Renal cortical epithelial cell (primary cell): ENCODE results near the gene WHRN. TPM values are rescaled to one million over a fixed set of nuclear protein-coding genes. Genes with fewer than 3 reads are reported as not detected.

Experiments
- DNase-seq: peaks from one replicate; pipeline ENCODE4 v3.0.0-alpha.2; 2011; ENCODE audit warnings: low read depth
- total RNA-seq: library from RNA; depleted of rRNA; stranded (reverse); fragments of >200 nt; gene quantifications from 2 replicates; pipeline ENCODE4 v1.2.3, GENCODE V29; 2014

Gene WHRN
- total RNA-seq, 1 donor from 2014 or later = 5.2 TPM

DNA sequence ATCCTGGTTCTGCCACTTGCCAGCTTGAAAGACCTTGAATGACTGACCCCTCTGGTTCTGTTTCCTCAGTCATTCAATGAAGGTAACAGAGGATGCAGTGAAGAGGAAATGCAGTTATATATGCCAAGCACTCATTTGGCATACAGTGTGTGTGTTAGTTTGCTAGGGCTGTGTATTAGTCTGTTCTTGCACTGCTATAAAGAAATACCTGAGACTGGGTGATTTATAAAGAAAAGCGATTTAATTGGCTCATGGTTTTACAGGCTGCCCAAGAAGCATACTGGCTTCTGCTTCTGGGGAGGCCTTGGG is 8.6 kb upstream of the WHRN start:
- no peak for DNase-seq

DNA sequence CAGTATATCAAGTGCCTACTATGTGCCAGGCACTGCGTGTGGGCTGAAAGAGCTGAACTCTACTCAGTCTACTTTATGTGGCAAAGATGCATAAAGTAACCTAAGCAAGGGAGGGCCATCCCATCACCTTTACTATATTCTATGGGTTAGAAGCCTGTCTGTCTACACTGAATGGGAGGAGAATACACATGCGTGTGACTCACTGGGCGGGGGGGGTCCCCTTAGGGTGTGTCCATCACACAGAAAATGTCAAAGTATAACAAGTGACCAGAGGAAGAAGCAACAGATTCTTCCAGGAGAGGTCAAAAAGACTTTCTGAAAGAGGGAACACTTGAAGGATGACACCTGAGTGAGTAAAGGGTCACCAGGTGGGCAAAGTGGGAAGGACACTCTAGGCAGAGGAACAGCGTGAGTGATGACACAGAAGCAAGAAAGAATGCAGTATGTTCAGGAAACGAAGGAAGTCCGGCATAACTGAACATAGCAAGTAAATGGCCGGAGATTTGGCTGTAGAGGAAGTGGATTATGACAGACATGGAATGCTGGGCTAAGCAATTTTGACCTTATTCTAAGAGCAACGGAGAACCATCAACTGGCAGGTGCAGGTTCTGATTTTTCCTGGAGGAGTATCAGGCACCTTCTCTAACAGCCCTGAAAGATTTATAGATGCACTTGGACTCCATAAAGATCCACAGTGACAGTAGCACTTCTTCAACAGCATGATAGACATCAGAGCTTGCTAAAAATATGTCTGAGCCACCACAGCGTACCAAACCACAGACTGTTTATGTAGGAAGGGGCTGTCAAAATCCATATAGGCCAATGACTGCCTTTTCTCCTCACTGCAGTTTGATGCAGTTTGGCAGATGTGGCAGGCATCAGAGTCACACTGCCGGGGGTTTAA is 8.0 kb upstream of the WHRN start:
- no peak for DNase-seq

DNA sequence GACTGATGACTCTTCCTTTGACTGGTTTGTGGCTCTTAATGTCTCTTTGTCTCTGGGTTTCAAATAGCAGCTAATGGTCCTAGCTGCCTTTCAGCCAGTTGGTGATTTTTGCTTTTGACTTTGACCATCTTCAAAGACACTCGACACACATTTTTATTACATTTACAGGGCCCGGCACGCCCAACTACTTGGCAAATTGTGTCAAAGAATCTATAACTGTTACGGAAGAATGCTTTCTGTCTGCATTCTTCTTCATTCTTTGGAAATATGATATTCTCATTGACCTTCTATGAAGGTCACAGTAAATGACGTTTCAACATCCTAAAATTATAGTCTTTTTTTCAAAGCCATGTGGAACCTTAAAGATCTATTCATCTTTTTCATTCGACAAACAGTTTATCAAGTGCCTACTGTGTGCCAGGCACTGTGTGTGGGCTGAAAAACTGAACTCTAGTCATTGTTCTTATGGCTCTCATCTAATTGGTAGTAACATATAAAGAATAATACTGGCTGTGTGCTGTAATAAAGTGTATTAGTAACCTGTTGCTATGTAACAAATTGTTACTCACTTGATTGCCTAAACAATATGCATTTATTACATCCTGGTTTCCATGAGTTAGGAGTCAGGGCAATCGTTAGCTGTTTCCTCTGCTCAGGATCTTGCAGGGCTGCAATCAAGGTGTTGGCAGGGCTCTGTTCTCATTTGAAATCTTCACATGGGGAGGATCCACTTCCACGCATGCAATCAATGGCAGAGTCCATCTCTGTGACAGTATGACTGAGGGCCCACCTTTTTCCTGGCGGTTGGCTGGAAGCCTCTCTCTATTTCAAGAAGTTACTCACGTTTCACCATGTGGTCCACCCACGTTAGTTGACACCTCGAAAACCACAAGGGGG is 7.0 kb upstream of the WHRN start:
- DNase-seq = peak; percentile 69

DNA sequence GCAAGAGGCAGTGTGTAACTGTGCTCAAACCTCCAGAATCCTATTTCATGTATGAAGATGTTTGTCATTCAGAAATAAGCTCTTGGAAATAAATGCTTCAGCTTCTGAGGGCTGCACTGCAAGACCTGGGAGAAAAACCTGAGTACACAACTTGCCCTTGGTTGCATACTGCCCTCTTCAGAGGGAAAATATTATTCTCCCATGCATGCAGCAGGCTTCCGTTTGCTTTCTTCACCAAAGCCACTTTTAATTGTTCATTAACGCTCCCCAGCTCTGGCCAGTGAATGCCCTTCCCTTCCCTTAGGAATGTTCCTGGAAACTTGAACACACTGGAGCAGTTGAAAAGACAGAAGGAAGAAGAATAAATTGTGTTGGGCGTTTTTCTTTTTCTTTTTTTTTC is 2.5 kb upstream of the WHRN start:
- peak; percentile 90 for DNase-seq

DNA sequence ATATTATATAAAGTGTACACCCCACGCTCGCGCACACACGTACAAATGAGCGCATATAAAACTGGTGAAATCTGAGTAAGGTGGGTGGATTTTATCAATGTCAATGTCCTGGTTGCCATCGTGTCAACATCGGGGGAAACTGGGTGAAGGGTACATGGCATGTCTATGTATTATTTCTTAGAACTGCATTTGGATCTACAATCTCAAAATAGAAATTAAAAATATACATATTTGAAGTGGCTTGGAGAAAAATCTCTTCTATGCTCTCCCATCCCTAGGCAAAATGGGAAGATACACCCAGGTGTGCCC is 763 bp upstream of the WHRN start:
- no peak for DNase-seq

DNA sequence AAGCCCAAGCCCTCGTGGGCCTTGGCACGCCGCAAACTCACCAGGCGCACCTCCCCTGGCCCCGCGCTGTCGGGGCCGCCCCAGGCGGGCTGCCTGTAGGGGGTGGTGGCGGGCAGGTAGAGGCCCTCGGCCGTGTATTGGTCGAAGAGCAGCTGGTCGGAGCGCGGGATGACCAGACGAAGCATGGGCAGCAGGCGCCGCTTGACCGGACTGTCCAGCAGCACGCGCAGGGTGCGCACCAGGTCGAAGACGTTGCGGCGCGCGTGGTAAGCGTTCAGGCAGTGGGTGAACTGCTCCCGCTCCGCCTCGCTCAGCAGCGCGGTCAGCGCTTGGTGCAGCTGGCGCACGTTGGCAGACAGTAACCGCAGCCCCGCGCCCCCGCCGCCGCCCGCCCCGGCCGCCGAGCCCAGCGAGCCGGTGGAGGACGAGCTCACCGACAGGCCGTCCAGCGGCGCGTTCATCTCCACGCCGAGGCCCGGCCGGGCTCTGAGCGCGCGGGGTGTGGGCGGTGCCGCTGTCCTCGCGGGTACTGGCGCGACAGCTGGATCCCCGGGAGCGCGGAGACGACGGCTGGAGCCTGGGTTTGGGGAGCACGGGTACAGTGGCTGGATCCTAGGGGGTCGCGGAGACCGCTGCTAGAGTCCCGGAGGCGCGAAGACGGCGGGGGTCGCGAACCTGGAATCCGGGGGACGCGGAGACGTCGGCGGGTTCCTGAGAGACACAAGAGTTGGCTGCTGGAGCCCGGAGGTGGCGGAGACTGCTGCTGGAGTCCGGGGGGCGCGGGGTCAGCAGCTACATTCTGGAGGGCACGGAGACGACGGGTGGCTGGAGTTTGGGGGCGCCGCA is 709 bp downstream of the WHRN start:
- peak; percentile 27 for DNase-seq

DNA sequence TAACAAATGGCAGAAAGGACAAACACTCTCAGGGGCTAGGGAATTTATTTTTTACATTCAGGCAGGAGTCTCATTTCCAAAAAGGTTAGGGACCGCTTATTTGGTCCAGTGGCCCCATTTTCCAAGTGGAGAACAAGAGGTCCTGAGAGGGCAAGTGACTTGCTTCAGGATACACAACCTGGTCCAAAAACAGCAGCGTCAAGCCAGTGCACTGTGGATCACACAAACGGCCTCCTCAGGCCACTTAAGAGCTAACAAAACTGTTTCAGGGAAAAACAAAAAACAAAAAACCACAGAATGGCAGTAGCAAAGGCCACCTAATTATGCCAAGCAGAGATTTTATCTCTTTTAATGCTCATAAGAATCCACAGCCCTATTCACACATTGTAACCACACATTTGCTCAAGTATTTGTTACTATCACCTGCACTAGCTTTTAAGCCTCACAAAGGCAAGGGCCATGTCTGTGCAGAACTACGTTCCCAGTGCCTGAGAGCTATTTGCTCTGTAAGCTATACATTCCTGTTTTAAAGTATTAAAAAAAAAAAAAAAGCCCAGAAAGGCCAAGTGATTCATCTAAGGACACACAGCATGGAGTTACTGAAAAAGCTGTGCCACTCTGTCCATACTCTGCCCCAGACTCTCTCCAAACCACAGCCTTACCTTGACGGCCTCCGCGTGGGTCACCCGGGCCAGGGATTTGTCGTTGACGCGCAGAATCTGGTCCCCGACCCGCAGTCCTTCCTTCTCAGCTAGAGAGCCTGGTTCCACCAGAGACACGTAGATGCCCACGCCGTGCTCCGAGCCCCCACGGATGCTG is 1.5 kb downstream of the WHRN start:
- peak; percentile 20 for DNase-seq

DNA sequence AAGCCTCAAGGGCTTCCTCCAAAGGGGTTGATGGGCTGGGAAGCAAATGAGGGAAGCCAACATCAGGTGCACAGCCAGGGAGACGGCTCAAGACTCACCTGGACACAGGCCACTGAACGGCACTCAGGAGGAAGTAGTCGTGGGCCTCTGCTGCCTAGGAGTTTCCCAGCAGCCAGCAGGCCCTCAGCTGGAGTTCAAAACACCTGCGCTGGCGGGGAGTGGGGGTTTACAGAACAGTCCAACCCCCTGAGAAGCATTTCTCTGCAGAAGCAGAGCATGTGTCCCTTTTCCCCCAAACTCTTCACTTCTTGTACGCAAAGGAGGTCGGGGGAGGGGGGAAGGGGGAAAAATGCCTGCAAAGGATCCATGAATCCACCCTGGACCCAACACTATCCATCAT is 2.3 kb downstream of the WHRN start:
- DNase-seq = no peak

DNA sequence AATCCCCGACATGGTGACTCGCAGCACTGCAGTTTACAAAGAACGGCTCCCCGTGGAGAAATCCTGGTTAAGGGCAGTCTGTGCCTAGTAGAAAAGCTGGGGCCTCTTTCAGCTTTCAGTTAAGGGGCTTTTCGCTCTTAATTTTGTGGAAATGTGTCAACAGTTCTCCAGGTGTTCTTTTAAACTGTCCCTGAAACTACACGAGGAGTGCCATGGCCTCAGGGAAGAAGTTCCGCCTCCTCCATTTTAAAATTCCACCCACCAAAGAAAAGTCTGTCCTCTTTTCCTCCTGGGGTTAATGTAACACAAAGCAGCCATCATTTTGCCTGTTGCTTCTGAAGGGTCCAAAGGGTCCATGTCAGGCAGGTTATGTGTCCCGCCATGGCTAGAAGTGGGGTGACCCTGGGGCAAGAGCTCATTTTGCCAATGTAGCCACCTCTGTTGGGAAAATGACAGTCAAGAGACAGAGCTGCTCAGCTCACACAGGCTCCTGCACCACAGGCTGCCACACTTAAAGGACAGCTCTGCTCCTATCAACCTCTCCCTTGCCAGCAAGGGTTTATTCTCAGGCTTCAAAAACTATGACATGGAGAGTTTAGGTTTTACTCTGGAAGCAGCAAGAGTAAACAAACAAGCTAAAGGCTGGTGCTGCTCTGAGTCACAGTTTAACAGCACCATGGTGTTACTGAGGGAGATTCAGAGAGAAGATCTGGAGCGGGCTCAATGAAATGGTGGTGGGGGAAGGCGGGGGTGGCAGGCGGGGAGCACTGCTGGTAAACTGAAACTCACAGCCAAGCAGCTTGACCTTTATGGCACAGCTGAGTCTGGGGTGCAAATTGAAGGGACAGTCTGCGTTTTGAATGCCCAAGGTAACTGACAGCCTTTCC is 3.2 kb downstream of the WHRN start:
- peak; percentile 80 for DNase-seq

DNA sequence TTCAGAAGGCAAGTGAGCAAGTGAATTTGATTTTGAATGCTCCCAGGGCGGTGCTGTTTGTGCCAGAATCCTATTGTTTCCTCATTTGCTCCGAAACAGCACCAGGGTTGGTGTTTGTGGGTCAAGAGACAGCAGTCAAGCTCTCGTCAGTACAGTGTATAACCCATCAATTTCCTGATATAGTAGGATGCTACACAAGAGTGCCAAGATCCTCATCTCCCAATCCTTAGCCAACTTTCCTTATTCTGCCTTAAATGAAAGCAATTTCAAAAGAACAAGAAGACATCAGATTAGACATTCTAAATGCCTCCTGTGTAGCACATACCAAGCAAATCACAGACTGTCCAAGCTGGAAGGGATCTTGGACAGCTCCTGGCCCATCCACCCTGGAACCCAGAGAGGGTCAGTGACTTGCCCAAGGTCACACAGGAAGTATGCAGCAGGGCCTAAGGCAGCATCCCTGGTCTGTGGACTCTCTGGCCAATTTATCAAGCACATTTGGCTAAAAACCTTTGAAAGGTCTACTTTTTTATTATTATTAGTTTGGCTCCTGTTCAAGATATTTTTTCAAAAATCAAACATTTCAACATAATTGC is 4.5 kb downstream of the WHRN start:
- DNase-seq = no peak

DNA sequence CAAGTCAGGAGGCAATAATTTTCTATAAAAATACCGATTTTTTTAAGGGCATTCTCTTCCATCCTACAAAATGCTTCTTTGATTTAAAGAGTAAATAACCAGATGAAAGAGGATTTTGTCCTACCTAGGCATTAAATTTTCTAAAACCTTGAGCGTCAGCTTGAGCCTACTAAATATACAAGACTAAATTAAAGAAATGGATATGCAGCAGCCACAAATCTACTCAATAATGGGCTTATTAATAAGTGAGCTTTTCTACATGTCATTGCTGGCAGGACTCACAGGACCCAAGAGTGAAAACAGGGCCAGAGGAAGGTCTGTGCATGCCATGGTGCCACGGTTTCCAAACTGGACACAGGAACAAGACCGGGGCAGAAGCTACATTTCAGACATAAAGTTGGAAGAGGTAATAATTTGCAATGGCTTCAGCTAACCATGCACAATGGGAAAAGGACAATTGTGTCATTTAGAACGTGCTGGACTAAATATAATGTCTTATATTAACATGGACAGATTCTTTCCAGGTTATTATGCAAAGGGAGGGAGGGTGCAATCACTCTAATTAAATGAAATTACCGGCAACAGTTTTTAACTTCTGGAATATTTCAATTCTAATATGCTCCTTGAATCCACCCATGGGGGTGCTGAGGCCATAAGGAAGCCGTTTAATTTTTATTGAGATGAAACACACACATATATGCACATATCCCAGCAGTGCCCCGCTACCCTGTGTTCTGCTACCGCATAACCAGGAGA is 5.2 kb downstream of the WHRN start:
- no peak for DNase-seq

DNA sequence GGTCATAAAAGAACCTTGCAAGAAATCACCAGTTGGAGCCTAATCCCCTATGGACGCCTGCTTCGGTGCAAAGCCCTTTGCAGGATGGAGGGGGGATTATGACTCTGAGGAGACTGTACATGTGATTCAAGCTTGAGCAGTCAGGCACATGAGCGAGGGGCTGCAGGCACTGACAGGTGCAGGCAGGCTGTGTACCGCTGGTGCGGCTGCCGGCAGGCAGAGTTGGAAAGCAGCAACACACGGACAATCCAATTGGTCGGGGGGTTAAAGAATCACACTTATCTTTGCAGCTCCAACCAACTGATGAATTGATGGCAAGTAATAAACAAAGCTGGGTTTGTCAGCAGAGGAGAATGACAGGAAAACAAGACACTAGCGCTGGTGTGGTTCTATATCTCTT is 5.7 kb downstream of the WHRN start:
- no peak for DNase-seq

DNA sequence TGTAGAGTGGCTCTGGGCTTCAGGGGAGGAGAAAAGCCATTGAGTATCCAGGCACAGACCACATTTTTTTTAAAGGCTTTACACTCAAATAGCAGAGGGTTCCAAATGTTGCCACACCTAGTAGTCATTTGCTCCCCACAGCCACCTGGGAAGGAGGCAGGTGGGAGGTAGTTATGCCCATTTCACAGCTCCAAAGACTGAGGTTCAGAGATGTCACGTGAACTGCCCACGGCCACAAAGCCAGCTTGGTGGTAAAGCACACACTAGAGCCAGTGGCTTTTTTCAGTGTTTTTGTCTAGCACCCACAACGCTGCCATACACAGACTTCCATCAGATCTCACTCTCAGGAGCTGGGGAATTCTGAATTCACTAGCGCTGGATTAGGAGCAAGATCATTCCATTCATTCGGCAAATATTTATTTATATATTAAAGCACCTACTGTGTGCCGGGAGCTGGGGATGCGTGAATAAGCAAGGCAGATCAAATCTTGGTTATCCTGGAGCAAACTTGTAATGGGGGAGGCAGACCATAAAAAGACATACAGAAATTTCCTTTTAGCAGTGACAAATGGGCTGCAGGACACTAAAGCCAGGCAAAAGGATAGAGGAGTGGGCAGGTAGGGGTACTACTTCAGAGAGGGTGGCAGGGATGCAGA is 7.4 kb downstream of the WHRN start:
- DNase-seq = no peak

DNA sequence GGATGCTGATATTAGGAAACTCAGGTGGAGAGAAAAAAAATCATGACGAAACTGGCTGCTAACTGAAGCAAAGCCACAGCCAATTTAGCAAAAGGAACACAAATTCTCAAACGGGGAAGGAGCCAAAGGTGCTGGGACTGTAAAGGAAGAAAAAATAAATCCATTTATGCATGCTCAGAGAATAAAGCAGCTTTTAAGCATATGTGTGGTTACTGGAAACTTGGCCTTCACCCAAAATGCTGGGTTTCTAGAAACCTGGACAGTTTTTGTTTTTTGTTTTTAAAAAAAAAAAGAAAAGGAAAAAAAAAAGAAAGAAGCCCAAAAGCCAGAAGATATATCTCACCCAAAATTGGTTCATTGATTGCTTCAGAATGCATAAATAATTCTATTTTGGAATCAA is 8.0 kb downstream of the WHRN start:
- no peak for DNase-seq

DNA sequence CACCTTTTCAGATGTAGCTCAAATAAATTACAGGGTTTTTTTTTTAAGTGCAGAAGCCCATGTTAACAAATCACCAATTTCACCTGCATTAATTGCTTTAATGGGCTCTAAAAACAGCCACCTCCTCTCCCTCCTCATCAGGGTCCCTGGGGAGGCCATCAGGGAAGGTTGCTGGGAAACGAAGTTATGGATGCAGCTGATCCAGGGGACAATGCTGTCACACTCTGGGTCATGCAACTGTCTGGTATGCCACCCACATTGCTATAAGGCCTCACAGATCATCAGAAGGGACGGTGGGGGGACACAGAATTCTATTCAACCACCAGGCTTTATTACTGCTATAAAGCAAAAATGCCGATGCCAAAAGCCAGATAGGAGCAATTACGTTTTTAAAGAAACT is 9.3 kb downstream of the WHRN start:
- no peak for DNase-seq

DNA sequence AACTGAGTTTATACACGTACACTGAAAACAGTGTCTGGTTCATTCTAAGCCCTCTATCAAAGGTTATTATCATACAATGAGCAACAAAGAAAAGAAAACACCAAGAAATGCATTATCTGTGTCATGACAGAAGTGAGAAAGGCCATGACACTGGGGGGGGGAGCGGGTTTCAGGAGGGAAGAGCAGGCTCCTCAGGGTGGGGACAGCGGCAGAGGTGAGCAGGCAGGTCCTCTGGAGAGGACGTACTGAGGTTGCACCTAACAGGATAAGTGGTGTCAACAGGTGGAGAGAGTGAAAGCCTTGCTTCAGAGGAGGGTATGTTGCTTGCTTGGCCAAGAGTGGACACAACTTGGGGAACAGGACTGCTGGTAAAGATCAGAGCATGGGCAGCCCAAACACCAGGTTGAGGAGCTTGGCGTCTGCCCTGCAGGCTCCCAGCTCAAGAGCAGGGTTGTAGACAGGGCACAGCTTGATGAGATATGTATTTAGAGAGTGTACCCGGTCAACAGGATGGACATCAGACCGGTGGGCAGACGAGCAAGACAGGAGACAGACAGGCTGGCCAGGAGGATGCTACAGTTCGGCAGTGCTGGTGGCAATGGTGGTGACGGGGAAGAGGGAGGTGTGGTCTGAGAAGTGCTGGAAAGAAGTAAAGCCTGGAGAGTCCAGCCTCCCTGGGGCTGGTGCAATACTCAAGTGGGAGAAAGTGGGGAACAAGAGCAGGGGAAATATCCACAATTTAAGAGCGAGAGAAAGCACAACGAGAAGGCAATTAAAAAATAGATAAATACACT is 10.3 kb downstream of the WHRN start:
- DNase-seq = no peak

DNA sequence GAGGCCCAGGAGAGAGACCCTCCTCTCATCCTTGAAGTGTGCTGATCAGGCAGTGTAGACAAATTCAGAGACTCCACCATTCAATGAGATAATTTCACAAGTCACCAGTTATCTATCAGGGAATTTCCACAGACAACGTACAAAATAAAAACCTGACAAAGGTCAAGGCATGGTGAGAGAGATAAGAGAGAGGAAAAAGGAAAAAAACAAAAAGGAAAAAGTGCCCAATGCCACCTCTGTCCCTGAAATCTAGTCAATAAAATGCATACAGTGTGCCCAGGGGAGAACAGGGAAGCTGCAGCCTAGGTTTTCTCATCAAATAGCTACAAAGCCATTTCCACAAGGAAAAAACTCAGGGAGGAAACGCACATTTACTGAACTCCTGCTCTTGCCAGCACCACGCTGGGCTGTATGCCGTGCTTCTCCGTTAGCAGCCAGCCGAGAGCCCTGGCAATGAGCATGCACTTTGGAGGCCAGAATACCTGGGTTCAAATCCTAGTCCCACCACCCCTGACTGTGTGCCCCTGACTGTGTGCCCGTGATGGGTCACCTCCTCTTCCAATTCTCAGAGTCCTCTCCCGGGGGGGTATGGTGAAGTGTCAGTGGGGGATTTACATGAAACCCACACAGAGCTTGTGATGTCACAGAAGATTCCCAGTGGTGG is 11.6 kb downstream of the WHRN start:
- DNase-seq = no peak
